Progenitor cell of endocrine pancreas (in vitro differentiated cells): Measurements from ENCODE around the gene PRR23A. TPM values are rescaled to one million over a fixed set of nuclear protein-coding genes. Genes with fewer than 3 reads are reported as not detected.

Experiments used
- DNase-seq: peaks from one replicate; pipeline ENCODE4 v3.0.0; 2021; ENCODE audit warnings: low spot score; ENCODE audit not compliant: unreplicated experiment
- H3K27ac Mint-ChIP-seq: 2 replicates; pipeline ENCODE4 v1.8.0; 2021; ENCODE audit warnings: mild to moderate bottlenecking, moderate library complexity, mixed read lengths
- H3K27me3 Mint-ChIP-seq: 2 replicates; pipeline ENCODE4 v1.8.0; 2021; ENCODE audit warnings: mixed read lengths
- H3K36me3 Mint-ChIP-seq: 2 replicates; pipeline ENCODE4 v1.8.0; 2022; ENCODE audit warnings: mixed read lengths; ENCODE audit not compliant: insufficient read depth
- H3K4me1 Mint-ChIP-seq: 2 replicates; pipeline ENCODE4 v1.8.0; 2021; ENCODE audit warnings: low read depth, mixed read lengths
- H3K4me3 Mint-ChIP-seq: 2 replicates; pipeline ENCODE4 v1.8.0; 2021; ENCODE audit warnings: low read depth, mild to moderate bottlenecking, moderate library complexity, mixed read lengths
- H3K9me3 Mint-ChIP-seq: 2 replicates; pipeline ENCODE4 v1.8.0; 2021; ENCODE audit warnings: low read depth, mixed read lengths
- total RNA-seq: library from RNA; stranded (reverse); gene quantifications from 2 replicates; pipeline ENCODE4 v1.2.1, GENCODE V29; 2021
- TF ChIP-seq, protein P1 (sequence below): fragments of 200-600 bp; sonication (generic); IDR thresholded peaks from one replicate; pipeline ENCODE4 v1.5.0; 2021; ENCODE audit warnings: antibody characterized with exemption, mild to moderate bottlenecking; ENCODE audit not compliant: unreplicated experiment

PRR23A gene
- total RNA-seq, 1 donor from 2014 or later: not detected

DNA sequence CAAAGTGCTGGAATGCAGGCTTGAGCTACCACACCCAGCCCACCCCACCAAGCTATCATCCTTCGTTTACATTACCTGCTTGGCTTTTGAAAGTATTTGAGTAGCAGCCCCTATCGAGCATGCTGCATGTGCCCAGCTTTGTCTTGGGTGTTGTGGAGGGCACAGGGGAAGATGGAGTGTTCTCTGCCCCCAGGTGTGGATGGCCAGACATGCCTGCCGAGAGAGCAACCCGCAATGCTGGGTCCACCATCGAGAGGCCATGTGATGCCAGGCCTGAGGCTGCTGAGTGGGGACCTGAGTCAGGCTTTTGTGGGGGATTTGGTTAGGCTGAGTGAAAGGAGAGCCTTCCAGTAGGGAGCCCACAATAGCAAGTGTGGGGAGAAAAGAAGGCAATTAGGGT is 33.1 kb downstream of the PRR23A start:
- Mint-ChIP-seq H3K27me3 (peaks cover 27% of the 10 kb centered on the region), H3K36me3 (no peaks in the 10 kb centered on the region), H3K27ac (peak overlapping the region; percentile 83), H3K4me1 (no peaks in the 10 kb centered on the region), H3K4me3 (no peak overlapping the region), H3K9me3 (no peaks in the 10 kb centered on the region)
- no peak for DNase-seq
- TF ChIP-seq, protein P1, sequence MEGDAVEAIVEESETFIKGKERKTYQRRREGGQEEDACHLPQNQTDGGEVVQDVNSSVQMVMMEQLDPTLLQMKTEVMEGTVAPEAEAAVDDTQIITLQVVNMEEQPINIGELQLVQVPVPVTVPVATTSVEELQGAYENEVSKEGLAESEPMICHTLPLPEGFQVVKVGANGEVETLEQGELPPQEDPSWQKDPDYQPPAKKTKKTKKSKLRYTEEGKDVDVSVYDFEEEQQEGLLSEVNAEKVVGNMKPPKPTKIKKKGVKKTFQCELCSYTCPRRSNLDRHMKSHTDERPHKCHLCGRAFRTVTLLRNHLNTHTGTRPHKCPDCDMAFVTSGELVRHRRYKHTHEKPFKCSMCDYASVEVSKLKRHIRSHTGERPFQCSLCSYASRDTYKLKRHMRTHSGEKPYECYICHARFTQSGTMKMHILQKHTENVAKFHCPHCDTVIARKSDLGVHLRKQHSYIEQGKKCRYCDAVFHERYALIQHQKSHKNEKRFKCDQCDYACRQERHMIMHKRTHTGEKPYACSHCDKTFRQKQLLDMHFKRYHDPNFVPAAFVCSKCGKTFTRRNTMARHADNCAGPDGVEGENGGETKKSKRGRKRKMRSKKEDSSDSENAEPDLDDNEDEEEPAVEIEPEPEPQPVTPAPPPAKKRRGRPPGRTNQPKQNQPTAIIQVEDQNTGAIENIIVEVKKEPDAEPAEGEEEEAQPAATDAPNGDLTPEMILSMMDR: no peak

DNA sequence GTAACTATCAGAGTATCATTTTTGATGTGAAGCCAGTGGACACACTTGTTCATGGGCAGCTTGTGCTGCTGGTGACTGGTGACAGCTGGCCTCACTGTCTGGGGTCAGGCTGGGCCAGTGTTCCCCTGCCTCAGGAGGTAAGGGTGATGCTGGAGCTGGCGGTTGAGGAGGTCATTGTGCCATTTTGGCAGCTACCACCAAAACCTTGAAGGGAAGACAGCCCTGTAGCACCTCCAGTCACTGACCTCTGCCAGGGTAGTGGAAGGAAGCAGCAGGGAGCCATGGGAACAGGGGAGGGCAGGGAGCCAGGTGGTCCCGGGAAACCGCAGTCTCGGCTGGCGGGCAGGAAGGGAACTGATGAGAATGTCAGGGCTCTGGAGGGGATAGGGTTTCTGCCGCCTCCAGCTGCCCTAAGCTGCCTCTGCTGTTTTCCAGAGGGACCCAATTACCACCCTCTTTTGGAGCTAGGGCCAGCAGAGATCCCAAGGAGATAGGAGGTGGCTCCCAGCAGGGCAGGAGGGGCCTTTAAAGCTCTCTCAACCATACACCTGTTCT is 34.2 kb downstream of the PRR23A start:
- no peaks in the 10 kb centered on the region for H3K9me3 Mint-ChIP-seq
- no peak overlapping the region for H3K4me3 Mint-ChIP-seq
- no peak for DNase-seq
- no peaks in the 10 kb centered on the region for H3K4me1 Mint-ChIP-seq
- peaks cover 29% of the 10 kb centered on the region for H3K27me3 Mint-ChIP-seq
- TF ChIP-seq, protein P1: no peak
- no peak overlapping the region for H3K27ac Mint-ChIP-seq
- no peaks in the 10 kb centered on the region for H3K36me3 Mint-ChIP-seq

DNA sequence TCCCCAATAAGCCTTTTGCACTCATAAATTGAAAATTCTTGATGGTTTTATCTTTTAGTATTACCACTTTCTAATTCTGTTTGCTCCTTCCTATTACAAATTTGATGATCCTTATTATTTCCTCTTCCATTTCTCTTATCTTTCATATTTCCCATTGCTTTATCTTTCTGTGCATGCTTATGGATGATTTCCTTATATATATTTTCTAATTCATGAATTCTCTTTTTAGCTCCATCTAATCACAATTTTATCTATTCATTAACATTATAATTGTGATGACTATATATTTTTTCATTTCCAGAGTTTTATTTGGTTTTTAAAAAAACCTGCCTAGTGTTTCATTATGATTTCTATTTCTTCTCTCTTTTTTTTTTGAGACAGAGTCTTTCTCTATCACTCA is 41.1 kb downstream of the PRR23A start:
- H3K27me3 Mint-ChIP-seq: peaks cover 57% of the 10 kb centered on the region
- no peak overlapping the region for H3K4me3 Mint-ChIP-seq
- H3K27ac Mint-ChIP-seq: no peak overlapping the region
- no peaks in the 10 kb centered on the region for H3K4me1 Mint-ChIP-seq
- H3K9me3 Mint-ChIP-seq: peaks cover 11% of the 10 kb centered on the region
- TF ChIP-seq, protein P1: no peak
- no peak for DNase-seq
- no peaks in the 10 kb centered on the region for H3K36me3 Mint-ChIP-seq

DNA sequence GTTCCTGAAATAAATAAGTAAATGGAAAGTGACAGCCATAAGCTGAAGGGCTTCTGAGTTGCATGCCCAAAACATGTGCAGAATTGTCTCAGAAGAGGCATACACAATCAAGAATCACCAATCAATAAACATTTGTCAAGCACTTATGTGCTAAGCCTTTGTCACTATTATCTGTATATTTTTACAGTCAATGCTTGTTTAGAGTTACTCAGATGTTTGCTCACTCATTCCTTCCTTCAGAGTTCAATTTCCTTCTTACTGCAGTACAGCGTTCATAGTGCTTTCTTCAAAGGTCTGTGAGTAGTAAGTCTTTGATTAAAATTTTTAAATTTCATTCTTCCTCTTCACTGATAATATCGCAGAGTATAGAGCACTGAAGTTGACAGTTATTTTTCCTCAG is 41.8 kb downstream of the PRR23A start:
- Mint-ChIP-seq H3K36me3 (no peaks in the 10 kb centered on the region), H3K4me1 (no peaks in the 10 kb centered on the region), H3K27ac (no peak overlapping the region), H3K9me3 (peaks cover 11% of the 10 kb centered on the region), H3K4me3 (no peak overlapping the region), H3K27me3 (peaks cover 58% of the 10 kb centered on the region)
- DNase-seq: no peak
- TF ChIP-seq, protein P1: no peak

DNA sequence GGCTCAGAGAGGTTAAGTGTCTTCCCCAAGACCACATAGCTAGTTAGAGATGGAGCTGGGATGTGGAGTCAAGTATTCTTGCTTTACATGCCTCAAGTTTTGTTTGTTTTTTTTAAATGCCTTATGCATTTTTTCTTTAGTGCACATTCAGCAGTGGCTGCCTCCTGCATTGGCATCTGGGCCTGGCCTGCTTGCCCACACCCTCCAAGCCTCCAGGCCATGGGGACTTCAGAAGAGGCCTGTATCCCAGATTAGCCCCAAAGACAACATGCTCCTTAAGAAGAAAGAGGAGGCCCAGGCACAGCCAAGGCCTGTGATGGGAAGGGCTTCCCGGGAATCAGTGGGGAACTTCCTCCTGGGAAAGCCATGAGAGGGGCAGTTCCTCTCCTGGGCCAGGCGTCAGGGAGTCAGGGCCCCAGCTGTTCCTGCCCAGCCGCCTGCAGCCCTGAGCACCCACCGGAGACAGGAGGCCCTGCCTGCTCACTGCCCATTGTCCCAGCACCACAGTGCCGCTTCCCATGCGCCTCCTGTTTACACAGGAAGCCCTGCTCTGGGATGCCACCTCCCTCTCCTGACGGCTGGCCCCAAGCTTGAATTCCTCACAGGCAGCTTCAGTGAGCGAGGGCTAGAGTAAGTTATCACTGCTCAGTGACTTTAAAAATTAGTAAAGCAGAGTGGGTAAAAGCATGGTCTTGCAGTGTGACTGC is 43.1 kb downstream of the PRR23A start:
- no peak for DNase-seq
- no peak overlapping the region for H3K4me3 Mint-ChIP-seq
- H3K4me1 Mint-ChIP-seq: no peaks in the 10 kb centered on the region
- H3K27me3 Mint-ChIP-seq: peaks cover 61% of the 10 kb centered on the region
- no peak overlapping the region for H3K27ac Mint-ChIP-seq
- TF ChIP-seq, protein P1: no peak
- peaks cover 11% of the 10 kb centered on the region for H3K9me3 Mint-ChIP-seq
- H3K36me3 Mint-ChIP-seq: no peaks in the 10 kb centered on the region
